WTC11 (cell line): ENCODE data around the gene TTC28. TPM values are rescaled to one million over a fixed set of nuclear protein-coding genes. Genes with fewer than 3 reads are reported as not detected.
A peak's percentile ranks its signal among the peaks of the same experiment; 100 is the strongest.
"Not testable (repeated sequence)": the region's sequence is repeated elsewhere in the genome, so short reads cannot be mapped to it uniquely, and the experiment has no call there.

Experiments used
- ATAC-seq: fragments of 200-7000 bp; cut with Tn5 transposase; 2 replicates; pipeline ENCODE4 v1.10.0; 2021; ENCODE audit warnings: mild to moderate bottlenecking, moderate library complexity
- CTCF ChIA-PET: fragments of 300-600 bp; sonication (Branson Sonifier 250); formaldehyde crosslinking; loops from one replicate; lab custom pipeline; 2021; ENCODE audit warnings: antibody characterized with exemption; lab: Charles Lee
- POLR2A ChIA-PET: fragments of 350-600 bp; sonication (Branson Sonifier 250); formaldehyde crosslinking; loops from one replicate; lab custom pipeline; 2021; ENCODE audit warnings: antibody characterized with exemption; lab: Charles Lee
- DNase-seq: peaks from one replicate; pipeline ENCODE4 v3.0.0; 2021; ENCODE audit warnings: low spot score
- H3K27ac Mint-ChIP-seq: 2 replicates; pipeline ENCODE4 v1.8.0; 2021; ENCODE audit warnings: mixed read lengths
- H3K27me3 Mint-ChIP-seq: 2 replicates; pipeline ENCODE4 v1.8.0; 2021; ENCODE audit warnings: low read depth, mild to moderate bottlenecking, moderate library complexity, mixed read lengths
- H3K36me3 Mint-ChIP-seq: 2 replicates; pipeline ENCODE4 v1.8.0; 2021; ENCODE audit warnings: mixed read lengths
- H3K4me1 Mint-ChIP-seq: 2 replicates; pipeline ENCODE4 v1.8.0; 2022; ENCODE audit warnings: mixed read lengths
- H3K4me3 Mint-ChIP-seq: 2 replicates; pipeline ENCODE4 v1.8.0; 2021; ENCODE audit warnings: mild to moderate bottlenecking, moderate library complexity, mixed read lengths
- H3K9me3 Mint-ChIP-seq: 2 replicates; pipeline ENCODE4 v1.8.0; 2021; ENCODE audit warnings: mixed read lengths
- GRHL2 ChIP-seq: fragments of 250-450 bp; sonication (Bioruptor Pico); IDR thresholded peaks from 2 replicates; pipeline ENCODE4 v1.8.0; 2022; ENCODE audit warnings: mild to moderate bottlenecking, moderate library complexity; ENCODE audit not compliant: insufficient replicate concordance, severe bottlenecking
- GTF2I ChIP-seq: fragments of 250-450 bp; sonication (Bioruptor Pico); conservative IDR thresholded peaks from 2 replicates; pipeline ENCODE4 v1.4.0; 2021; ENCODE audit warnings: mild to moderate bottlenecking
- HMGA2 ChIP-seq: fragments of 250-450 bp; sonication (Bioruptor Pico); IDR thresholded peaks from 2 replicates; pipeline ENCODE4 v1.4.0; 2021; ENCODE audit warnings: mild to moderate bottlenecking, moderate library complexity
- HMGXB4 ChIP-seq: sonication (generic); formaldehyde crosslinking; IDR thresholded peaks from 2 replicates; pipeline ENCODE4 v1.8.1; 2023; ENCODE audit warnings: mild to moderate bottlenecking, moderate library complexity, missing genetic modification reagents
- KAT7 ChIP-seq: sonication (generic); formaldehyde crosslinking; IDR thresholded peaks from 2 replicates; pipeline ENCODE4 v1.8.1; 2023; ENCODE audit warnings: missing genetic modification reagents, mild to moderate bottlenecking, borderline replicate concordance
- NFYB ChIP-seq: sonication (generic); formaldehyde crosslinking; conservative IDR thresholded peaks from 2 replicates; pipeline ENCODE4 v1.8.0; 2022; ENCODE audit warnings: low read depth, missing genetic modification reagents
- NR1H2 ChIP-seq: sonication (generic); formaldehyde crosslinking; IDR thresholded peaks from 2 replicates; pipeline ENCODE4 v1.9.0; 2021; ENCODE audit warnings: mild to moderate bottlenecking, moderate library complexity, missing genetic modification reagents
- SMAD3 ChIP-seq: sonication (generic); formaldehyde crosslinking; IDR thresholded peaks from 2 replicates; pipeline ENCODE4 v1.8.0; 2022; ENCODE audit warnings: missing genetic modification reagents, mild to moderate bottlenecking, borderline replicate concordance
- SP1 ChIP-seq: sonication (generic); formaldehyde crosslinking; conservative IDR thresholded peaks from 2 replicates; pipeline ENCODE4 v1.8.1; 2022; ENCODE audit warnings: missing genetic modification reagents
- STAT6 ChIP-seq: sonication (generic); formaldehyde crosslinking; conservative IDR thresholded peaks from 2 replicates; pipeline ENCODE4 v1.8.1; 2023; ENCODE audit warnings: mild to moderate bottlenecking, low read depth, missing genetic modification reagents, moderate library complexity
- TEAD1 ChIP-seq: sonication (generic); formaldehyde crosslinking; IDR thresholded peaks from 2 replicates; pipeline ENCODE4 v1.8.0; 2022; ENCODE audit warnings: mild to moderate bottlenecking, missing genetic modification reagents
- TP53 ChIP-seq: sonication (generic); formaldehyde crosslinking; IDR thresholded peaks from 2 replicates; pipeline ENCODE4 v1.8.1; 2023; ENCODE audit warnings: mild to moderate bottlenecking, missing genetic modification reagents
- USF2 ChIP-seq: sonication (generic); formaldehyde crosslinking; IDR thresholded peaks from 2 replicates; pipeline ENCODE4 v1.8.1; 2023; ENCODE audit warnings: mild to moderate bottlenecking, missing genetic modification reagents, moderate library complexity
- ZMAT4 ChIP-seq: fragments of 250-450 bp; sonication (Bioruptor Pico); IDR thresholded peaks from 2 replicates; pipeline ENCODE4 v1.9.0; 2021; ENCODE audit warnings: mild to moderate bottlenecking
- total RNA-seq: library from RNA; stranded (reverse); gene quantifications from 3 replicates; pipeline ENCODE4 v1.2.3, GENCODE V29; 2021

The TTC28 gene
- total RNA-seq, 1 experiment from 2014 or later: 13.0 TPM

- ATAC-seq (no peak), DNase-seq (no peak)
- Mint-ChIP-seq H3K9me3 (peaks cover 13% of the 10 kb centered on the region), H3K4me3 (no peak overlapping the region), H3K27me3 (no peaks in the 10 kb centered on the region; the same call in 1 of the 2 replicates), H3K36me3 (peaks cover 9% of the 10 kb centered on the region)
- CTCF ChIA-PET: no interaction called here
- TF ChIP-seq USF2 (CRISPR knock-in tag) (no peak), TEAD1 (no peak), KAT7 (CRISPR knock-in tag) (no peak), TP53 (CRISPR knock-in tag) (no peak), NR1H2 (CRISPR knock-in tag) (no peak), SP1 (CRISPR knock-in tag) (no peak), NFYB (no peak)
- TF ChIP-seq, all 79 proteins: peak for 0
- H3K4me1 Mint-ChIP-seq: 0 out of 2 replicates have a peak, but pooled peaks cover 2% of the 10 kb centered on the region
- H3K27ac Mint-ChIP-seq: no peak overlapping the region
- POLR2A ChIA-PET: interaction anchor here (0.6 kb wide), 1 partner anchor 10 kb away, joined by 3 read pairs; no protein-coding TSS in a partner anchor
Observed at GRCh38 chr22:28091486-28091885, 588.2 kb downstream of the TTC28 start.

- H3K27me3 Mint-ChIP-seq, H3K4me1 Mint-ChIP-seq, POLR2A ChIA-PET, H3K27ac Mint-ChIP-seq, ATAC-seq, H3K4me3 Mint-ChIP-seq, DNase-seq, CTCF ChIA-PET: not testable (repeated sequence)
- peak; percentile 84 for TF ChIP-seq HMGA2 (CRISPR knock-in tag)
- H3K36me3 Mint-ChIP-seq: peaks cover 18% of the 10 kb centered on the region
- peaks cover 29% of the 10 kb centered on the region for H3K9me3 Mint-ChIP-seq
Observed at GRCh38 chr22:28089541-28089940, 590.1 kb downstream of the TTC28 start.

- Mint-ChIP-seq H3K36me3 (peaks cover 5% of the 10 kb centered on the region), H3K9me3 (peaks cover 16% of the 10 kb centered on the region), H3K27ac (no peak overlapping the region), H3K4me1 (no peaks in the 10 kb centered on the region), H3K4me3 (no peak overlapping the region), H3K27me3 (no peaks in the 10 kb centered on the region; the same call in 1 of the 2 replicates)
- ChIA-PET CTCF (interaction anchor here (1.1 kb wide), 1 partner anchor 25 kb away, joined by 3 read pairs; no protein-coding TSS in a partner anchor), POLR2A (no interaction called here)
- ATAC-seq: no peak
- DNase-seq: no peak
- TF ChIP-seq GRHL2 (CRISPR knock-in tag) (no peak), SMAD3 (CRISPR knock-in tag) (no peak), TP53 (CRISPR knock-in tag) (no peak), ZMAT4 (CRISPR knock-in tag) (no peak), STAT6 (CRISPR knock-in tag) (no peak), HMGXB4 (CRISPR knock-in tag) (no peak), GTF2I (CRISPR knock-in tag) (no peak)
Observed at GRCh38 chr22:28077166-28077565, 602.5 kb downstream of the TTC28 start.
